DOHH2 (cell line): ENCODE results near the gene HACD2.

Experiments
- H3F3A ChIP-seq: fragments of 200-600 bp; sonication (generic), shearing (Covaris generic); 2 replicates; pipeline ENCODE4 v1.6.0; 2016; ENCODE audit warnings: antibody characterized with exemption, mild to moderate bottlenecking; ENCODE audit not compliant: control insufficient read depth, insufficient read depth
- H3K27ac ChIP-seq: fragments of 200-600 bp; sonication (generic); 2 replicates; pipeline ENCODE4 v1.5.1; 2014; ENCODE audit warnings: low read depth, mild to moderate bottlenecking, low read length, moderate library complexity
- H3K27me3 ChIP-seq: fragments of 200-600 bp; sonication (generic); 2 replicates; pipeline ENCODE4 v1.6.1; 2014; ENCODE audit warnings: mild to moderate bottlenecking, low read length, mixed read lengths; ENCODE audit not compliant: control insufficient read depth
- H3K36me3 ChIP-seq: fragments of 200-600 bp; sonication (generic); 2 replicates; pipeline ENCODE4 v1.6.1; 2014; ENCODE audit warnings: mild to moderate bottlenecking, low read length, moderate library complexity, mixed read lengths; ENCODE audit not compliant: control insufficient read depth
- H3K4me1 ChIP-seq: fragments of 200-600 bp; sonication (generic); 2 replicates; pipeline ENCODE4 v1.6.1; 2014; ENCODE audit warnings: mild to moderate bottlenecking, low read length, mixed read lengths; ENCODE audit not compliant: control insufficient read depth
- H3K4me2 ChIP-seq: fragments of 200-600 bp; sonication (generic); 2 replicates; pipeline ENCODE4 v1.6.0; 2014; ENCODE audit warnings: mild to moderate bottlenecking, low read length, moderate library complexity
- H3K4me3 ChIP-seq: fragments of 200-600 bp; sonication (generic); 2 replicates; pipeline ENCODE4 v1.5.1; 2014; ENCODE audit warnings: mild to moderate bottlenecking, low read length, mixed read lengths
- H3K79me2 ChIP-seq: fragments of 200-600 bp; sonication (generic); 2 replicates; pipeline ENCODE4 v1.6.1; 2014; ENCODE audit warnings: mild to moderate bottlenecking, low read length, mixed read lengths; ENCODE audit not compliant: control insufficient read depth
- H3K9me2 ChIP-seq: fragments of 200-600 bp; sonication (generic); replicated peaks from 2 replicates; pipeline ENCODE4 v1.6.1; 2014; ENCODE audit warnings: mild to moderate bottlenecking, low read length, mixed read lengths; ENCODE audit not compliant: control insufficient read depth
- H3K9me3 ChIP-seq: fragments of 200-600 bp; sonication (generic); 2 replicates; pipeline ENCODE4 v1.6.1; 2014; ENCODE audit warnings: antibody characterized with exemption, low read length, mixed read lengths; ENCODE audit not compliant: control insufficient read depth, insufficient read depth
- H4K20me1 ChIP-seq: fragments of 200-600 bp; sonication (generic); 2 replicates; pipeline ENCODE4 v1.6.0; 2014; ENCODE audit warnings: low read depth, mild to moderate bottlenecking, antibody characterized with exemption, low read length, moderate library complexity; ENCODE audit not compliant: control insufficient read depth, insufficient read depth
- CTCF ChIP-seq: fragments of 200-600 bp; sonication (generic); IDR thresholded peaks from one replicate; pipeline ENCODE4 v1.5.1; 2014; ENCODE audit warnings: antibody characterized with exemption, mild to moderate bottlenecking, low read depth, low read length; ENCODE audit not compliant: poor library complexity, severe bottlenecking
- EZH2phosphoT487 ChIP-seq: fragments of 200-600 bp; sonication (generic); IDR thresholded peaks from 2 replicates; pipeline ENCODE4 v1.6.1; 2017; ENCODE audit warnings: borderline replicate concordance, mild to moderate bottlenecking, antibody characterized with exemption, low read length, moderate library complexity, mixed read lengths

HACD2 gene

GRCh38 chr3:123522320-123523022, 62.4 kb downstream of the HACD2 start:
- Histone ChIP-seq H3K27ac (no peak overlapping the region), H3K27me3 (no peaks in the 10 kb centered on the region), H3K79me2 (no peaks in the 10 kb centered on the region), H4K20me1 (no peaks in the 10 kb centered on the region), H3K9me3 (no peaks in the 10 kb centered on the region), H3K36me3 (peaks cover 4% of the 10 kb centered on the region), H3K4me3 (no peak overlapping the region), H3K4me2 (no peak overlapping the region), H3K4me1 (no peaks in the 10 kb centered on the region), H3F3A (no peaks in the 10 kb centered on the region), H3K9me2 (no peaks in the 10 kb centered on the region)
- TF ChIP-seq EZH2phosphoT487 (no peak), CTCF (no peak)

GRCh38 chr3:123521179-123521969, 63.5 kb downstream of the HACD2 start:
- H3K4me3 ChIP-seq = no peak overlapping the region
- TF ChIP-seq CTCF (no peak), EZH2phosphoT487 (no peak)
- no peaks in the 10 kb centered on the region for H3K79me2 ChIP-seq
- no peaks in the 10 kb centered on the region for H3K9me2 ChIP-seq
- H3F3A ChIP-seq = no peaks in the 10 kb centered on the region
- H3K9me3 ChIP-seq = no peaks in the 10 kb centered on the region
- H4K20me1 ChIP-seq = no peaks in the 10 kb centered on the region
- peaks cover under 1% of the 10 kb centered on the region; the same call in 1 of the 2 replicates for H3K36me3 ChIP-seq
- no peaks in the 10 kb centered on the region for H3K4me1 ChIP-seq
- no peak overlapping the region for H3K4me2 ChIP-seq
- H3K27me3 ChIP-seq = no peaks in the 10 kb centered on the region
- no peak overlapping the region for H3K27ac ChIP-seq

- Histone ChIP-seq H4K20me1 (no peaks in the 10 kb centered on the region), H3K9me3 (no peaks in the 10 kb centered on the region), H3K27ac (no peak overlapping the region), H3K4me2 (no peak overlapping the region), H3K27me3 (no peaks in the 10 kb centered on the region), H3K4me3 (no peak overlapping the region), H3K79me2 (no peaks in the 10 kb centered on the region), H3K36me3 (no peaks in the 10 kb centered on the region), H3F3A (no peaks in the 10 kb centered on the region), H3K4me1 (no peaks in the 10 kb centered on the region), H3K9me2 (no peaks in the 10 kb centered on the region)
- no peak for TF ChIP-seq EZH2phosphoT487
- no peak for TF ChIP-seq CTCF
Observed at GRCh38 chr3:123520656-123521055, 64.2 kb downstream of the HACD2 start.
